Measurements from ENCODE around the gene CATSPERE. TPM values are rescaled to one million over a fixed set of nuclear protein-coding genes. Genes with fewer than 3 reads are reported as not detected.

CATSPERE gene
- total and polyA plus RNA-seq, 9 of the 15 experiments (the other 6 are each of a cell fraction or from before 2014, with no cell fraction given) = 0.06 to 0.16 (median 0.09) TPM; not detected in 3

- TF ChIP-seq CREM (IDR thresholded peaks at IDR 0.05; ENCODE audit: low read depth) (peak; percentile 2; the same call in 1 of the 2 replicates), PHF8 (IDR thresholded peaks at IDR 0.05; ENCODE audit: borderline replicate concordance, low read length) (peak; percentile 78; the same call in 1 of the 2 replicates), CEBPG (CRISPR knock-in tag; IDR thresholded peaks at IDR 0.05) (no peak), CEBPG (tag; conservative IDR thresholded peaks at IDR 0.05 in 1 of 2, IDR thresholded peaks at IDR 0.05 in 1 of 2) (no peak), POLR2H (tag; IDR thresholded peaks at IDR 0.05; ENCODE audit: low read depth) (peak; percentile 86)
These were observed 9.5 kb upstream of the CATSPERE start, which contains the start of gene ADSS2 (continued) for GRCh38 chr1:244451539-244451950.

GRCh38 chr1:244451951-244452795 lies 8.9 kb upstream of the CATSPERE start:
- no peaks in the 10 kb centered on the region for H3K27me3 ChIP-seq (ENCODE audit: control insufficient read depth in 2 of 2, insufficient read depth in 2 of 2, low read length in 2 of 2)
- WGBS (ENCODE audit: insufficient coverage, low coverage, missing lambda C conversion rate) = 2% methylated on average over 38 of the region's 47 CpGs
- in situ Hi-C loops (cut with MboI) = no loop called here
- H2AFZ ChIP-seq (ENCODE audit: low read depth, low read length) = peak overlapping the region; percentile 82
- H3K9me1 ChIP-seq (ENCODE audit: control insufficient read depth, insufficient read depth, low read length) = no peaks in the 10 kb centered on the region
- BruUV-seq (replicated peaks) = TSS peak; percentile 70
- DNase-seq (ENCODE audit: extremely low read depth in 1 of 4, low spot score in 3 of 4) (peak; percentile 98 to 100 (median 99)), FAIRE-seq (peak; percentile 99), ATAC-seq (peak; percentile 97)
- ChIA-PET POLR2A (no interaction called here), CTCF (ENCODE audit: low intra/inter-chr PET ratio) (interaction anchor here (1.2 kb wide), 1 partner anchor 179 kb away, joined by 3 read pairs; no protein-coding TSS in a partner anchor)
- peaks cover 8% of the 10 kb centered on the region for H3K9me3 ChIP-seq (replicated peaks; ENCODE audit: control insufficient read depth, insufficient read depth, low read depth, low read length)
- H3K36me3 ChIP-seq (ENCODE audit: control insufficient read depth, insufficient read depth, low read length) = peaks cover 35% of the 10 kb centered on the region
- H3K4me2 ChIP-seq (ENCODE audit: insufficient read depth, low read length) = peak overlapping the region; percentile 71
- no peaks in the 10 kb centered on the region for H4K20me1 ChIP-seq (replicated peaks; ENCODE audit: control insufficient read depth, insufficient read depth, low read length)
- H3K9ac ChIP-seq (ENCODE audit: insufficient read depth in 1 of 2, low read depth in 2 of 2, low read length in 2 of 2) = peak overlapping the region; percentile 22 to 57; a peak in 3 of 4 replicates
- H3K79me2 ChIP-seq (ENCODE audit: control insufficient read depth, insufficient read depth, low read length) = peaks cover 45% of the 10 kb centered on the region
- peak overlapping the region; percentile 34; the same call in 2 of the 3 replicates for H3K27ac ChIP-seq (ENCODE audit: extremely low read depth, low read depth, low read length)
- H3K4me3 ChIP-seq = peak overlapping the region; percentile 72
- peaks cover 9% of the 10 kb centered on the region in 2 experiments; a peak in 4 of 5 replicates for H3K4me1 ChIP-seq (replicated peaks in 1 of 2; ENCODE audit: control insufficient read depth in 2 of 2, insufficient read depth in 2 of 2, low read length in 2 of 2)
- intact Hi-C loops (cut with micrococcal nuclease) = loop anchor here (1.0 to 5.0 kb wide), 6 partner anchors 59 to 201 kb away; partner anchors contain the start of gene DESI2
- TF ChIP-seq PHTF2 (CRISPR knock-in tag; IDR thresholded peaks at IDR 0.05) (no peak), FOSL1 (tag; conservative IDR thresholded peaks at IDR 0.05) (no peak; the same call in 1 of the 2 replicates), BRCA1 (IDR thresholded peaks at IDR 0.05) (no peak), BRCA1 (CRISPR knock-in tag; IDR thresholded peaks at IDR 0.05) (no peak), TAF15 (IDR thresholded peaks at IDR 0.05; ENCODE audit: low read depth, low read length) (no peak), MAFG (tag; conservative IDR thresholded peaks at IDR 0.05) (no peak), MCM5 (IDR thresholded peaks at IDR 0.05; ENCODE audit: low read depth) (no peak), JUNB (CRISPR knock-in tag; conservative IDR thresholded peaks at IDR 0.05) (no peak), KHSRP (IDR thresholded peaks at IDR 0.05) (no peak), TCF7L2 (IDR thresholded peaks at IDR 0.05; ENCODE audit: low read depth, low read length) (no peak; the same call in 1 of the 2 replicates), JUN (IDR thresholded peaks at IDR 0.05; ENCODE audit: borderline replicate concordance, low read depth, low read length) (peak; percentile 60; the same call in 1 of the 2 replicates), JUN (CRISPR knock-in tag; IDR thresholded peaks at IDR 0.05; ENCODE audit: borderline replicate concordance) (no peak), CTBP1 (IDR thresholded peaks at IDR 0.05; ENCODE audit: borderline replicate concordance) (peak; percentile 94), ZNF263 (CRISPR knock-in tag; IDR thresholded peaks at IDR 0.05; ENCODE audit: borderline replicate concordance) (no peak), NKRF (IDR thresholded peaks at IDR 0.05; ENCODE audit: borderline replicate concordance) (no peak)
